Stimulated activated CD4-positive, alpha-beta T cell treated with anti-CD3 and anti-CD28 coated beads, Interleukin-1b, Interleukin-23, amount 100 ng/mL, for 4 hours (primary cell): Measurements from ENCODE around the gene KLHL26.

ENCODE experiments used
- DNase-seq, 2 donors: peaks; one replicate each; pipeline ENCODE4 v3.0.0-alpha.2; 2020; ENCODE audit warnings: low read depth in 2 of 2

KLHL26 gene

GRCh38 chr19:18718015-18718526 is 81.2 kb downstream of the KLHL26 start:
- DNase-seq = no peak

- DNase-seq = no peak
These were observed 82.1 kb downstream of the KLHL26 start for GRCh38 chr19:18718846-18719458.

GRCh38 chr19:18719541-18719940 is 82.7 kb downstream of the KLHL26 start:
- no peak for DNase-seq
